ENCODE results near the gene MTMR3.

The MTMR3 gene

DNA sequence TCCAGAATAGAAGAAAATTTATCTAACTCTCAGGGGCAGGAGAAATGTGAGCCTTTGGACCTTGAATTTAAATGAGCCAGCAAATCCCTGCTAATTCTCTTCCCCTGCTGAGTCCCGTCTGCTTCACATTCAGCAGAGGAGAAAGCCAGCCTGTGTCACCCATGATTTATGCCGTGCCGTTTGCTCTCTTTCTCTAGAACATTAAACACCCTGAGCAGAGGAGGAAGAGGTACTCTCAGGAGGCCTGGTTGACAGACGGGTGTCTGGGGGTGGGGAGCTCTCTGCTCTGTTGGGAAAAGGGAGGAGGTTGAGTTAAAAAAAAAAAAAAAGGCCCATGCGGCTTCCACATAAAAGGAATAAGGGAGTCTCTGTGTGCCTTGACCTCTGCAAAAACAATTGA is 11.3 kb upstream of the MTMR3 start:
- no peak for DNase-seq

DNA sequence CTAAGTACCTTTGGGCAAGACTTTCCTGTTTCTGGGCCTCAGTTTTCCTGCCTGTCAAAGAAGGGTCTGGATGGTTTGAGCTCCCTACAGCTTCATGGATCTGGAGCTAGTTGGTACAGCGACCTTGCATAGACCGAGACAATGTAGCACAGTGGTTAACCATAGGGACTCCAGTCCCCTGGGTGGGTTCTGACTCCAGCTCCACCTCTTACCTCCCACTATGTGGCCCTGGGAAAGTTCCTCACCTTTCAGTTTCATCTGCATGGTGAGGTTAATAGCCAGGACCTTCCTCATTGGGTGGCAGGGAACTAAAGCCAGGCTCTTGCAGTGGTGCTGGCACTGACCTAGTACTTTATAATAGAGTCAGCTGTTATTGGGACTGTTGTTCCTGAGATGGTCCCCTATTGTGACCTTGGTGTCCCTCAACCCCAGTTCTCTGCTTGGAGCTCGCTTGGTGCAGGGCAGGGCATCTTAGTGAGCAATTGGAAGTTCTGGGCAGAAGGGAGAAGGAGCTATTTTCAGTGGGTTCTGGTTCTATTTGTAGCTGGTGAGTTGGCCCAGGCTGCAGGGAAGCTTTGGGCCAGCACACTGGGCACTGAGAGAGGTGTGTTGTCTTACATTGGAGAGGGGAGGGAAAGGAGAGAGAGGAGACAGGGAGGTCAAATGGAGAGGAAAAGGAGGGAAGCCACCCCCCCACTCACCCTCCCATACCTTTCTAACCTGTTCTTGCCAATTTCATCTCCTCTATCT is 10.7 kb upstream of the MTMR3 start:
- DNase-seq, result no peak

DNA sequence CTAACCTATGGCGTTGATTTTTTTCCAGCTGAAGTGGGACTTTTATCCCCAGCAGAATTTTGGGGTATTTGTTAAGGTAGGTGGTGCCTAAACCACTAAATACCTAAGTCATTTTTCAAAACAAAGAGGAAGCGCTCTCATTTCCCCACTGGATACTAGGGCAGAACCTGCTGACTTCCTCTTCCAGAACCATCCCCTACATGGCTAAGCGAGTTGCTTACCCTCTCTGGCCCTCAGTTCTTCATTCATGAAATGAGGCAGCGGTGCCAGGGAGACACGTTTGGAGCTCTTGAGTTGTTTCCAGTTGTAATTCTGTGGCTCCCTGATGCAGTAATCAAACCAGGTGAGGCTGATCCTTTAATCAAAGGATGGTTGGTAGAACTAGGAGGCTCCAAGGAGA is 10.0 kb upstream of the MTMR3 start:
- no peak for DNase-seq

DNA sequence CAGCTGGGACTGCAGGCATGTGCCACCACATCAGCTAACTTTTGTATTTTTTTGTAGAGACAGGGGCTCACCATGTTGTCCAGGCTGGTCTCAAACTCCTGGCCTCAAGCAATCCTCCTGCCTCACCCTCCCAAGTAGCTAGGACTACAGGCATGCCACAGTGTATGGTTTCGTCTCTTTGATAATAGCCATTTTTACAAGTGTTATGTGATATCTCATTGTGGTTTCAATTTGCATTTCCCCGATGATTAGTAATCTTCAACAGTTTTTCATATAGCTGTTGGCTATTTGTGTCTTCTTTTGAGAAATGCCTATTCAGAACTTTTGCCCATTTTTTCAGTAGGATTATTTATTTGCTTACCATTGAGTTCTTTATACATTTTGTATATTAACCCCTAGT is 9.0 kb upstream of the MTMR3 start:
- no peak for DNase-seq

DNA sequence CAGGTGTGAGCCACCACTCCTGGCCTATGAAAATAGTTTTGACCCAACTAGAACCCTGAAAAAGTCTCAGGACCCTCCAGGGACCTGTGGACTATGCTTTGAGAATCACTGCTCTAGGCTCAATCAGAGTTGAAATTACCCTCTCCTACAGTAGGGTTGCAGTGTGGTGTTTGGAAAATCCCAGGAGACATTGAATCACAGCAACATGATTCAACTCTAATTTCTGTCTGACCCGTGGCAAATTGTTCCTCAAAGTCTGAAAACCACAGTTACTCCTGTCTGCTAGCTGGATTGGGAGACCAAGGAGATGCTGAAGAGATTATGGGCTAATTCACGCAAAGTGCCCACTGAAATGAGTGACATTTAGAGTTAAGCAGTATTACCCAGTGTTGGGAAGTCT is 5.4 kb upstream of the MTMR3 start:
- no peak for DNase-seq

DNA sequence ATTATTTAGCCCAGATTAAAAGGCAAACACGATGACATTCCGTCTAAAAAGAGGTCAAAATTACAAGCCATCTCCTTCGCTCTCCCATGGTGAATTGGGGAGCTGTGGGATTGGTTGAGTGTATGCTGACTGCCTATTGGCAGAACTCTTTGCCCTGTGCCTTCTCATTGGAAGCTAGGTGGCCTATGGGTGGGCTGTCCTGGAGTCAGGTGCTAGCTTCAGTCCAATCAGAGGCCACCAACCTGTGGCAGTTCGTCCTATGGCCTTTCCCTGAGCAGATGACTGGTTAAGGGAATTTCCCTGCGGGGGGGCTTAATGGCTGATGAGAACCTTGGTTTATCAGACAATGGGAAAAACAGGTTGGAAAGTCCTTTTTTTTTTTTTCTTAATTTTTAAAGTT is 3.2 kb upstream of the MTMR3 start:
- DNase-seq, result no peak

DNA sequence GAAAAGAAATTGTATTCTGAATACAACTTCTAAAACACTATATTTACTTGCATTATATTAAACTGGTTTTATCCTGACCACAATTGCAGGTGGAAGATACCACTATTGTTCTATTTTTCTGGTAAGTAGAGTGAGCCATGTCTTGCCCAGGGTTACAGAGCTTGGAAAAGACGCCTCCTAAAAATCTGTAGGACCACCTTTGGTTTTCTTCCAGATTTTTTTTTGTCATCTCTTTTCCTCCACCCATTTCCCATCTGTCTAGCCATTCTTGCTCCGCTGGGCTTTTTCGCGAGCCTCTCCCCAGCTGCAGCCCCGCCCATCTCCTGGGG is 294 bp upstream of the MTMR3 start:
- DNase-seq, result no peak

DNA sequence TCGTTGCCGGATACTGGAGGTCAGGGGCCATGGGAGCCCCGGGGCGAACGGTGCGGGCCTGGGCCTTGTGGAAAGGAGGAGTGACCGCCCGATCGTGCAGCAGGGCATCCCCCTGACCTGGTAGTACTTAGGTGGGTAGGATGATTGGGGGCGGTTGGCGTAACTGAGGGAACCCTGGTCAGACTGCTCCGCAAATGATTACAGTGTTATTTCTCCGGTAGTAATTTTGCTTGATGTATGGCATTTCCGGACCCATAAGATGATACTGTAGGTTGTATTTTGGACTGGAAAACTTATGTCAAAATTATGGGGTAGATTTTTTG is 762 bp downstream of the MTMR3 start:
- no peak for DNase-seq

DNA sequence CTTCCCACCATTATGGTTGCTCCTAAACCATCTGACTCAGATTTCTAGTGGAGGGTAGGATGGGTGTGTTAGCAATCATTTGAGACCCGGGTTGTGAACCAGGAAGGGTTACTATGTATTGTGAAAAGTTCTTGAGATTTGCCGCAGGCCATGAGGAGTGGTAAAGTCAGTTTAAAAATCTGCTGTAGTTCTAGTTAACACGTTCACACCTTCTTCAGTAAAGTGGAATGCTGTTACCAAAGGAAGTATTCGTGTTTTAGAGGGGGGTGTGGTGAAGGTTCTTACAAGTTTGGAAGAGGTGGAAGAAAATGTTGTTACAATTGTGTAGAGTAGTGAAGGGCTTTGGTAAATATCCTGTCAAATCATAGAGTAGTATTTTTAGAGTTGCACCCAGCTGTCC is 2.6 kb downstream of the MTMR3 start:
- no peak for DNase-seq

DNA sequence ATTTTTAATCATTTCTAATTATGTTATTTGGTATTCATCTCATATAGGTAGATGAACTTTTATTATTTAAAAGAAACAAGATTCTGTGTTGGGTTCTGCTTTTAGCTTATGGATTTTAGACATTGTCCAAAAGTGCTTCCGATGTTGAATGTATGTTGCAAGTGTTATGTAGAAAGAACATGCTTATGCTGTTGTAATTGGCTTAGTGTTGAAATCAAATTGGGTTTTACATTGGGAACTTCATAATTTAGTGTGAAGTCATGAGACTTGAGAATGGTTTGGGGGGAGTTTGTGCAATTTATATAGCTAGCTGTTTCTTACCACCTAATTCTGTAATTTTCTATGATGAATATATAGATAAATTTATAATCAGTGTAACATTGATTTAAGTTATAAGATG is 3.6 kb downstream of the MTMR3 start:
- no peak for DNase-seq

DNA sequence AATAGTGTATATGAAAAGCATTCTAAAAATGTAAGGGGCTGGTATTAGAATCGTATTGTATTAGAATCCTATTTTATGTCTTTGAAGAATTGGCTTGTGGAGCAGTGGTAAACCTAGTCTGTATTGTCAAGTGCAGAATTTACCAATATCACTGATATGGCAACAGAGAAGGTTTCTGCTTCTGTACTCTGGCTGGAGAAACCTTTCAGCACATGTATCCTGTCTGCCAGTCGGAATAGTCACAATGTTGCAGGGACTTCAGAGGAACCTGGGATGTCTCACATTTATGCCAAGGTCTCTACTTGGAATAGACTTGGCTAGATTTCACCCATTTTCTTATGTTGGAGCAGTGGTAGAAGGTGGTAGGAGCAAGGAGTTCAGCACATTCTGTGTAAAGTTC is 4.4 kb downstream of the MTMR3 start:
- DNase-seq, result no peak

DNA sequence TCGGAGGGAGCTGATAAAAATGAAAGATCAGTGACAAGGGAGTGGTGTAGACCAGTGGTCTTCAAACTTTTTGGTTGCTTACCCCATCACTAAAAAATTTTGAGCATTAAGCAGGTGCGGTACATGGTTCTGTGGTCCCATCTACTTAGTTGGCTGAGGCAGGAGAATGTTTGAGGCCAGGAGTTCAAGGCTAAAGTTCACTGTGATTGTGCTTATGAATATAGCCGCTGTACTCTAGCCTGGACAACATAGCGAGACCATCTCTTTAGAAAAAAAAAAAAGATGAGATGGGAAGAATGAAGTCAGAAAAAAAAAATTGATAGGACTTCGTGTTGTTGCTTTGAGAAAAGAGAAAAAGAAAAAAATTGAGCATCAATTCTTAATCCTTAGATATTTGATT is 7.8 kb downstream of the MTMR3 start:
- no peak for DNase-seq

DNA sequence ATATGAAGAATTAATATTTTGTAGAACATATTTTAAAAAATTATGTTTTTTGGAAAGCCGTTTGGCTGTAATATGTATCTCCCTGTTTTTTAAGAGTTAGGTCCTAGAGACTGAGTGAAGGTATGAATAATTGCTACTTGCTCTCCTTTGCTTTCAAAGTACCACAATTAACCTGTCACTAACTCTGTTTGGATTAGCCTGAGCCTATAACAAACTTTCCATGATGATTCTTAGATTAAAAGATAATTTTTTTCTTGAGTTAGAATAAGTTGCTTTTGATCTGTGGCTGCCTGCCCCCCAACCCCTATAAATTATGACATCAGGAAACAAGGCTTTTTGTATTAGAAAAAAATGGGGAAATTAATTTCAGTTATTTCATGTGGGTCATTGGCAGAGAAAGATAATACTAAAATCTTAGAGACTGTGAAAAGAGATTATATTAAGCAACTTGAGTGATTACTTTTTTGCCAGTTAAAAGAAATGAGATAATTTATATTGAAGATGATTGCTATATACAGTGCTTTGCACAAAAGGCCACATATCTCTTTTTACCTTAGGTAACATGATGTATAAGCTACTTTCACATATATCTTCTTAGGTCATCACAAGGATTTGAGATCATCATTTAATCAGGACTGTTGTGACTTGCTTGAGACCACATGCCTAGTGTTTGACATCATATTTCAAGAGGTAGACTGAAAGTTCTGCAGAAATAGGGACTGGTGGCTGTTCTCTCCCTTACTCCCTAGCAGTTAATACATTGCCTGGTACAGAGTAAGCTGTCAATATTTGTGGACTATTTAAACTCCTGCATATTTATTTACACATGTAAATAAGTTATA is 9.6 kb downstream of the MTMR3 start:
- DNase-seq, result no peak

DNA sequence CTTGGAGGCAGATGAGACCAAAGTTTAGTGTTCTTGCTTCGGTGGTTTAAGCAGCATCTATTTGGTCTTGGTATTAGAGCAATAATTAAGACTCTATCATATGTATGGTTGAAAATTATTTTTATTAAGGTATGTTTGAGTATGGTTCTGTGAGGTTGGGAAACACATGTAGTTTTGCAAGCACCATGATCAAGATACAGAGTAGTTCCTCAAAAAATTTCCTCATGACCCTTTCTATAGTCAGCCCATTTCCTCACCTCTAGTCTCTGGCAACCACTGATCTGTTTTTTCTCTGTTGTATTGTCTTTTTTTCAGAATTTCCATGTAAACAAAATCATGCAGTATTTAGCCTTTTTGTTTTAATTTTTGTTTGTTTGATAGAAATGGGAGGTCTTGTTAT is 18.4 kb downstream of the MTMR3 start:
- no peak for DNase-seq

DNA sequence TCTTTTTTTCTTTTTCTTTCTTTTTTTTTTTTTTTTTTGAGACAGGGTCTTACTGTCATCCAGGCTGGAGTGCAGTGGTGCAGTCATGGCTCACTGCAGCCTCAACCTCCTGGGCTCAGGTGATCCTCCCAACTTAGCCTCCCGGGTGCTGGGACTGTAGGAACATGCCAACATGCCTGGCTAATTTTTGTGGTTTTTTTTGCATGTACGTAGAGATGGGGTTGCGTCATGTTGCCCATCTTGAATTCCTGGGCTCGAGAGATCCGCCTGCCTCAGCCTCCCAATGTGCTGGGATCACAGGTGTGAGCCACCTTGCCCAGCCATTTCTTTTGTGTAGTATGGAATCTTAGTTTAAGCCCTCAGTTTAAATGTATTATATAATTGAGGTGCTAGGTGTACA is 20.4 kb downstream of the MTMR3 start:
- no peak for DNase-seq

DNA sequence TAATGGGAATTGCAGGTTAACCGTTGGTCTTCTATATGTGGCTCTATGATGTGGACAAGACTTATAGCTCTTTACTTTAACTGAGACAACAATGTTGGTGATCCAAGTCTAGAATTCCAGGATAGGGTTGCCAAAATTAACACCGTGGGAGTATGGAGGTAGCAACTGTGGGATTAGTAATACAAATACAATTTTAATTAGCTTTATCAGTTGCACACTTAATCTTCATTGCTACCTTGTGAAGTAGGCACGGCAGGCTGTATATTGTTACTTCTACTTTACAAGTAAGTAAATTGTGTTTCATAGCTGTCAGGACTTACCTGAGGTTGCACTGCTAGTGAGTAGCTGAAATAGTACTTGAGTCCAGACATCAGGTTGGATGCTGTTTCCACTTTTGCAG is 21.0 kb downstream of the MTMR3 start:
- DNase-seq, result no peak

DNA sequence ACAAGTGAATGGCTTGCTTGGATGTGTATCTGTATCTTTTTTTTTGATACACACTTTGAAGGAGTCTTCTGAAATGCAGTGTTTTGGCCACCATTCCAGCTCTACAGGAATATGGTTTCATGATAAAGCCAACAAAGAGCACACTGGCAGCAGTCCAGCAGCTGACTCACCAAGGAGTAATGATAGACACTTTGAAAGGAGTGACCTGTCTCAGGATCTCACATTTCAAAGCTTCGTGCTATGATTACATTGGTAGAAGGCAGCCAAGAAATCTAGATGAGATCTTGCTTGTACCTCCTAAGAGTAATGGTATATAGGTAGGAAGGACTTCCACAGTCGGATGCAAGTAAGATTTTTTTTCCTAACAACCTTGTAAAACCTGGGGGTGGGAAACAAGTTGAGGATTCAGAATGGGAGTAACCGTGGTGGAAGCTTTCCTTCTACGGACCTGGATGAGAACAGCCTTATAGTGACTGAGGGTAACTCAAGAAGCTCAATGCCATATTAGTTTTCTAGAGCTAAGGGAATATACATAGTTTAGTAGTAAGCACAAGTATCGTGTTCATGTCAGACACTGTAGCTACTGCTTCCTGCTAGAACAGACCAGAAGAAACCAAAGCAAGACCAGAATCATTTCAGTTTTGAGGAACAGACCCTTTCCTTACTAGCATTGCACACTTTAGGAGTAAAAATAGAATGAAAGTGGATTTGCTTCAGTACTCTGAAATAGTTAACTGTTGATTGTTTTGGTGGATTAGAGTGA is 25.0 kb downstream of the MTMR3 start:
- no peak for DNase-seq

DNA sequence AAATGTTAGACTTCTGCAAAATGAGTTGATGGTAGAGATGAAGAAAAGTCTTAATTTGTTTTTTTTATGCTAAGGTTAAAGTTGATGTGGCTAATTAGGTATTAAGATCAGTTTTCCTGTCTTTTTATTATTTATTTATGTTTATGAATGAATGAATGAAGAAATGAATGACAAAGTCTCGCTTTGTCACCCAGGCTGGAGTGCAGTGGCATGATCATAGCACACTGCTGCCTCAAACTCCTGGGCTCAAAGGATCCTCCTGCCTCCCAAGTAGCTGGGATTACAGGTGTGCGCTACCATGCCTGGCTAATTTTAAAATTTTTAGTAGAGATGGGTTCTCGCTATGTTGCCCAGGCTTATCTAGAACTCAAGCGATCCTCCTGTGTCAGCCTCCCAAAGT is 29.2 kb downstream of the MTMR3 start:
- DNase-seq, result no peak

DNA sequence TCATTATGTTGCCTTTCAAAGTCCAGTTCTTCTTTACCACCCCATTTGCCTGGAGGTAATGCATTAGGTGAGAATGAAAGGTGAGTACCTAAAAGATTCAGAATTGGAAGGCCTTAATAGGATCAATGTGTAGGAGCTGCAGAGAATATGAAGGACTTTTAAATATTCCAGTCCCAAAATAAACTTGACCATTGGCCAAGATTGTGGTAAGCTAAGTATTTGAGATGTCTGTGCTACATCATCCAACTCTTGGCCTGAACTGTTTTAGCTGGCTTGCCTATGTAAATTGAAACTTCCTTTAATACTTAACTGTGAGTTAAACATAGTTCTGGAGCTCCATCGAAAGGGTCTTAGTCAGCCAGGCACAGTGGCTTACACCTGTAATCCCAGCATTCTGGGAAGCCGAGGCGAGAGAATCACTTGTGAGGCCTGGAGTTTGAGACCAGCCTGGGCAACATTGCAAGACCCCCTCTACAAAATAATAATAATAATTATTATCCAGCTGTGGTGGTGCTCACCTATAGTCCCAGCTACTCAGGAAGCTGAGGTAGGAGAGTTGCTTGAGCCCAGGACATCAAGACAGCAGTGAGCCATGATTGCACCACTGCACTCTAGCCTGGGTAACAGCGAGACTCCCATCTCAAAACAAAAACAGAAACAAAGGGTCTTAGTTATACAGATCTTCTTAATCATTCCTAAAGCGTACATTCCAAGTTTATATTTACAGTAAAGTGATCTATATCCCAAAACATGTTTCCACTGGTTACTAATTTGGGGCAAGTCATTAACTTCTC is 29.8 kb downstream of the MTMR3 start:
- no peak for DNase-seq

DNA sequence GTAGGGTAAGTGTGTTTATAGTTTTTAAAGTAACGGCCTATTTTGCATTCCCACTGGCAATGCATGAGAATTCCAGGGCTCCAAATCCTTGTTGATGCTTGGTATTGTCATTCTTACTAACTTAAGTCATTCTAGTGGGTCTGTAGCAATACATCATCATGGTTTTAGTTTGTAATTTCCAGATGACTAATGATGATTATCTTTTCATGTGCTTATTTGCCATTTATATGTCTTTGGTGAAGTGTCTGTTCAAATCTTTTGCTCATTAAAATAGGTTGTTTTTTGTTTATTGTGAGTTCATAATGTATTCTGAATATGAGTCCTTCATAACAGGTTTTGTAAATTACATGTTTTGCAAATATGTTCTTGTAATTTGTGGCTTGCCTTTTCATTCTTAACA is 31.2 kb downstream of the MTMR3 start:
- DNase-seq, result no peak

DNA sequence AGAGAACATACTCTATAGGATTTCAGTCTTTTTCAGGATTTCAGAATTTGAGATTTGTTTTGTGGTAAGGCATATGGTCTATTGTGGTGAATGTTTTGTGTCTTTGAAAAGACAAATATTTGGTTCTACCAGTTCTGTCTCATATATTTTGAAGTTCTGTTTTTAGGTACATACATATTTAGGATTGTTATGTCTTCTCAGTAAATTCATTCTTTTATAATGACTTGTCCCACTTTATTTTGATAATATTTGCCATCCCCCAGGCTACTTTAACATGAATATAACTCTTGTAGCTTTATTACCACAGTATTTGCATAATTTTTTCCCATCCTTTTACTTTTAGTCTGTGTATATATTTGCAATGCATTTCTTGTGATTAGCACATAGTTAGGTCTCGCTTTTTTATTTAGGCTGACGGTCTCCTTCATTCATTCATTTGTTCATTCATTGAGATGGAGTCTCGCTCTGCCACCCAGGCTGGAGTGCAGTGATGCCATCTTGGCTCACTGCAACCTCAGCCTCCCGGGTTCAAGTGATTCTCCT is 32.1 kb downstream of the MTMR3 start:
- DNase-seq, result peak; percentile 19

DNA sequence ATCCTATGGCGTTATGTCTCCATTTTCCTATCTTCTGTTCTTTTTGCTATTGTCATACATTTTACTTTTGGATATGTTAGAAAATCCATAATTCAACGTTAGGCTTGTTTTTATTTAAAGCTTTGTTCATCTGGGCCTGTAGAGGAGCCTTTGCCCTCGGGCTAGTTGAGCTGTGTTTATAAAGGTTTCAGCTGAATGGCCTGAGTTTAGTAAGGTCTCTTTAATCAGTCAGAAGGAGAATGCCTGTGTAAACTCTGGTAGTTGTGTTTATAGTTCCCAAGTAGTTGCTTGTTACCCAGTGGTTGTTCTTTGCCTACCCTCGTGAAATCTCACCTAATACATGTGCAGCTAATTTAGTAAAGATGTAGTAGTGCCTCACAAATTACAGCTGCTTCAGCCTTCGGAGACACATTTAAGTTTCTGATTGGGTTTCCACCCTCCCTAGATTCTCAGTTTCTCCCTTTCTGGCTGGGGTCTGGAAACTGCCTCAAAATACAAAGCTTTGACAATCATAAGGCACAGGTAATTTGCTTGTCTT is 33.1 kb downstream of the MTMR3 start:
- DNase-seq, result no peak

Data from NCI-H526 treated with DMSO at 0.1 percent for 48 hours (cell line).